ENCODE results near the gene PUS10.
A peak's percentile ranks its signal among the peaks of the same experiment; 100 is the strongest.

DNA sequence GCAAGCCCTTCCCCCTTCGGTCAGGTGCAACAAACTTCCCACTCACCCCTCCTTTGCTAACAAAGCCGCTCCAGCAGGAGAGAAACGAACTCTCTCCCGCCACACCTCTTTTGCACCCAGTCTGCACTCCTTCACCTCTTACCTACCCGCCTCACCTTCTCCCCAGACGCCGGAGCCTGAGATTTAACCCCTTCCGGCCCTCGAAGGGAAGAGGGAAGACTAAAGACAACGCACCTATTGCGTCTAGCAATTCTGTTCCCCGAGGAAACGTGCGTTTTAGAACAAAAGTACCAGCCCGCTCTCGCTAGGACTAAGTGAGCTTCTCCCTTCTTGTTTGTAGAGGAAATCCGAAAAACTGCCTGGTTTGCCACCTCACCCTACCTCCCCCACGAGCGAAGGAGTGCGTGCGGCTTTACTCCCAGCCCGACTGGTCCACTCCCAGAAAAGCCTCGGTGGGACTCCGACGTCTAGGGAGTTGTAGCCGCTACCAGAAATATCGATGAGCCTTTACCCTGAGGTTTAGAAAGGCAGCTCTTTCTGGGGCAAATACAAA is 976 bp downstream of the PUS10 start:
- TF ChIP-seq ZNF768 (tag by site-specific recombination; IDR thresholded peaks at IDR 0.05) = no peak
- TF ChIP-seq, protein P1, sequence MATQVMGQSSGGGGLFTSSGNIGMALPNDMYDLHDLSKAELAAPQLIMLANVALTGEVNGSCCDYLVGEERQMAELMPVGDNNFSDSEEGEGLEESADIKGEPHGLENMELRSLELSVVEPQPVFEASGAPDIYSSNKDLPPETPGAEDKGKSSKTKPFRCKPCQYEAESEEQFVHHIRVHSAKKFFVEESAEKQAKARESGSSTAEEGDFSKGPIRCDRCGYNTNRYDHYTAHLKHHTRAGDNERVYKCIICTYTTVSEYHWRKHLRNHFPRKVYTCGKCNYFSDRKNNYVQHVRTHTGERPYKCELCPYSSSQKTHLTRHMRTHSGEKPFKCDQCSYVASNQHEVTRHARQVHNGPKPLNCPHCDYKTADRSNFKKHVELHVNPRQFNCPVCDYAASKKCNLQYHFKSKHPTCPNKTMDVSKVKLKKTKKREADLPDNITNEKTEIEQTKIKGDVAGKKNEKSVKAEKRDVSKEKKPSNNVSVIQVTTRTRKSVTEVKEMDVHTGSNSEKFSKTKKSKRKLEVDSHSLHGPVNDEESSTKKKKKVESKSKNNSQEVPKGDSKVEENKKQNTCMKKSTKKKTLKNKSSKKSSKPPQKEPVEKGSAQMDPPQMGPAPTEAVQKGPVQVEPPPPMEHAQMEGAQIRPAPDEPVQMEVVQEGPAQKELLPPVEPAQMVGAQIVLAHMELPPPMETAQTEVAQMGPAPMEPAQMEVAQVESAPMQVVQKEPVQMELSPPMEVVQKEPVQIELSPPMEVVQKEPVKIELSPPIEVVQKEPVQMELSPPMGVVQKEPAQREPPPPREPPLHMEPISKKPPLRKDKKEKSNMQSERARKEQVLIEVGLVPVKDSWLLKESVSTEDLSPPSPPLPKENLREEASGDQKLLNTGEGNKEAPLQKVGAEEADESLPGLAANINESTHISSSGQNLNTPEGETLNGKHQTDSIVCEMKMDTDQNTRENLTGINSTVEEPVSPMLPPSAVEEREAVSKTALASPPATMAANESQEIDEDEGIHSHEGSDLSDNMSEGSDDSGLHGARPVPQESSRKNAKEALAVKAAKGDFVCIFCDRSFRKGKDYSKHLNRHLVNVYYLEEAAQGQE (tag by site-specific recombination; IDR thresholded peaks at IDR 0.05) = peak; percentile 40; the same call in 1 of the 2 replicates
- no peak for TF ChIP-seq ZNF175 (tag by site-specific recombination; IDR thresholded peaks at IDR 0.05)
- no peak for TF ChIP-seq ZNF138 (tag by site-specific recombination; IDR thresholded peaks at IDR 0.05; ENCODE audit: borderline replicate concordance)
- no peak; the same call in 1 of the 2 replicates for TF ChIP-seq MYNN (tag by site-specific recombination; IDR thresholded peaks at IDR 0.05; ENCODE audit: borderline replicate concordance)
- no peak for TF ChIP-seq ZNF555 (tag by site-specific recombination; conservative IDR thresholded peaks at IDR 0.05)
- no peak for TF ChIP-seq ZNF274 (IDR thresholded peaks at IDR 0.05; ENCODE audit: low read length)
- no peak for TF ChIP-seq ZNF274 (tag by site-specific recombination; IDR thresholded peaks at IDR 0.05; ENCODE audit: borderline replicate concordance)
- TF ChIP-seq, protein P2, sequence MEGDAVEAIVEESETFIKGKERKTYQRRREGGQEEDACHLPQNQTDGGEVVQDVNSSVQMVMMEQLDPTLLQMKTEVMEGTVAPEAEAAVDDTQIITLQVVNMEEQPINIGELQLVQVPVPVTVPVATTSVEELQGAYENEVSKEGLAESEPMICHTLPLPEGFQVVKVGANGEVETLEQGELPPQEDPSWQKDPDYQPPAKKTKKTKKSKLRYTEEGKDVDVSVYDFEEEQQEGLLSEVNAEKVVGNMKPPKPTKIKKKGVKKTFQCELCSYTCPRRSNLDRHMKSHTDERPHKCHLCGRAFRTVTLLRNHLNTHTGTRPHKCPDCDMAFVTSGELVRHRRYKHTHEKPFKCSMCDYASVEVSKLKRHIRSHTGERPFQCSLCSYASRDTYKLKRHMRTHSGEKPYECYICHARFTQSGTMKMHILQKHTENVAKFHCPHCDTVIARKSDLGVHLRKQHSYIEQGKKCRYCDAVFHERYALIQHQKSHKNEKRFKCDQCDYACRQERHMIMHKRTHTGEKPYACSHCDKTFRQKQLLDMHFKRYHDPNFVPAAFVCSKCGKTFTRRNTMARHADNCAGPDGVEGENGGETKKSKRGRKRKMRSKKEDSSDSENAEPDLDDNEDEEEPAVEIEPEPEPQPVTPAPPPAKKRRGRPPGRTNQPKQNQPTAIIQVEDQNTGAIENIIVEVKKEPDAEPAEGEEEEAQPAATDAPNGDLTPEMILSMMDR (tag by site-specific recombination; IDR thresholded peaks at IDR 0.05) = peak; percentile 24; the same call in 1 of the 2 replicates
- peak; percentile 62; the same call in 1 of the 2 replicates for TF ChIP-seq ZNF610 (tag by site-specific recombination; IDR thresholded peaks at IDR 0.05; ENCODE audit: borderline replicate concordance)
- TF ChIP-seq OSR2 (tag by site-specific recombination; IDR thresholded peaks at IDR 0.05) = no peak
